Activated naive CD8-positive, alpha-beta T cell treated with anti-CD3 and anti-CD28 coated beads, Interleukin-2, amount 50 U/mL, for 24 hours (primary cell): Measurements from ENCODE around the gene TAF1B.
A peak's percentile ranks its signal among the peaks of the same experiment; 100 is the strongest.

ENCODE experiments used
- ATAC-seq: fragments of 150-1000 bp; cut with Tn5 transposase; one replicate; pipeline ENCODE4 v1.10.0; 2021
- DNase-seq: peaks from one replicate; pipeline ENCODE4 v3.0.0; 2021
- H3K27ac Mint-ChIP-seq: one replicate; pipeline ENCODE4 v1.8.0; 2021; ENCODE audit warnings: mild to moderate bottlenecking, mixed read lengths
- H3K27me3 Mint-ChIP-seq: one replicate; pipeline ENCODE4 v1.8.0; 2021; ENCODE audit warnings: mixed read lengths
- H3K36me3 Mint-ChIP-seq: one replicate; pipeline ENCODE4 v1.8.0; 2021; ENCODE audit warnings: low read depth, mixed read lengths
- H3K4me1 Mint-ChIP-seq: one replicate; pipeline ENCODE4 v1.8.0; 2021; ENCODE audit warnings: mixed read lengths
- H3K4me3 Mint-ChIP-seq: one replicate; pipeline ENCODE4 v1.8.0; 2021; ENCODE audit warnings: mild to moderate bottlenecking, moderate library complexity, mixed read lengths
- H3K9me3 Mint-ChIP-seq: one replicate; pipeline ENCODE4 v1.8.0; 2021; ENCODE audit warnings: mixed read lengths

The TAF1B gene

GRCh38 chr2:9873337-9873736, 30.1 kb downstream of the TAF1B start:
- H3K4me1 Mint-ChIP-seq: peaks cover 2% of the 10 kb centered on the region
- ATAC-seq (no peak), DNase-seq (no peak)
- H3K36me3 Mint-ChIP-seq: peaks cover 47% of the 10 kb centered on the region
- no peaks in the 10 kb centered on the region for H3K9me3 Mint-ChIP-seq
- H3K27me3 Mint-ChIP-seq: no peaks in the 10 kb centered on the region
- no peak overlapping the region for H3K4me3 Mint-ChIP-seq
- no peak overlapping the region for H3K27ac Mint-ChIP-seq

GRCh38 chr2:9877026-9877425, 33.8 kb downstream of the TAF1B start:
- peaks cover 2% of the 10 kb centered on the region for H3K4me1 Mint-ChIP-seq
- no peaks in the 10 kb centered on the region for H3K27me3 Mint-ChIP-seq
- ATAC-seq (no peak), DNase-seq (no peak)
- peaks cover 48% of the 10 kb centered on the region for H3K36me3 Mint-ChIP-seq
- H3K27ac Mint-ChIP-seq: no peak overlapping the region
- no peak overlapping the region for H3K4me3 Mint-ChIP-seq
- H3K9me3 Mint-ChIP-seq: no peaks in the 10 kb centered on the region

GRCh38 chr2:9877726-9878125, 34.5 kb downstream of the TAF1B start:
- Mint-ChIP-seq H3K9me3 (no peaks in the 10 kb centered on the region), H3K4me1 (peaks cover 2% of the 10 kb centered on the region), H3K4me3 (no peak overlapping the region), H3K27me3 (no peaks in the 10 kb centered on the region), H3K27ac (no peak overlapping the region), H3K36me3 (peaks cover 48% of the 10 kb centered on the region)
- no peak for ATAC-seq
- DNase-seq: no peak

GRCh38 chr2:9879455-9880194, 36.4 kb downstream of the TAF1B start:
- Mint-ChIP-seq H3K4me1 (peaks cover 2% of the 10 kb centered on the region), H3K27me3 (no peaks in the 10 kb centered on the region), H3K27ac (no peak overlapping the region), H3K36me3 (peaks cover 43% of the 10 kb centered on the region), H3K4me3 (no peak overlapping the region), H3K9me3 (no peaks in the 10 kb centered on the region)
- no peak for ATAC-seq
- no peak for DNase-seq

GRCh38 chr2:9883897-9884296, 40.6 kb downstream of the TAF1B start:
- Mint-ChIP-seq H3K36me3 (peaks cover 56% of the 10 kb centered on the region), H3K4me1 (peaks cover 3% of the 10 kb centered on the region), H3K9me3 (peaks cover 16% of the 10 kb centered on the region), H3K27me3 (no peaks in the 10 kb centered on the region), H3K4me3 (no peak overlapping the region), H3K27ac (no peak overlapping the region)
- ATAC-seq: no peak
- no peak for DNase-seq

GRCh38 chr2:9884436-9884835, 41.2 kb downstream of the TAF1B start:
- Mint-ChIP-seq H3K4me3 (no peak overlapping the region), H3K4me1 (peaks cover 3% of the 10 kb centered on the region), H3K9me3 (peaks cover 16% of the 10 kb centered on the region), H3K27me3 (no peaks in the 10 kb centered on the region), H3K27ac (no peak overlapping the region), H3K36me3 (peaks cover 57% of the 10 kb centered on the region)
- ATAC-seq: no peak
- no peak for DNase-seq

GRCh38 chr2:9885036-9885684, 41.9 kb downstream of the TAF1B start:
- peaks cover 3% of the 10 kb centered on the region for H3K4me1 Mint-ChIP-seq
- no peak overlapping the region for H3K27ac Mint-ChIP-seq
- H3K9me3 Mint-ChIP-seq: peaks cover 16% of the 10 kb centered on the region

GRCh38 chr2:9887513-9887912, 44.2 kb downstream of the TAF1B start:
- no peak for ATAC-seq
- Mint-ChIP-seq H3K27ac (no peak overlapping the region), H3K4me1 (peaks cover 3% of the 10 kb centered on the region), H3K27me3 (no peaks in the 10 kb centered on the region), H3K4me3 (no peak overlapping the region), H3K9me3 (peaks cover 16% of the 10 kb centered on the region), H3K36me3 (peaks cover 63% of the 10 kb centered on the region)
- no peak for DNase-seq

More at GRCh38 chr2:9885036-9885684, 41.9 kb downstream of the TAF1B start:
- ATAC-seq (no peak), DNase-seq (no peak)
- H3K27me3 Mint-ChIP-seq: no peaks in the 10 kb centered on the region
- H3K36me3 Mint-ChIP-seq: peaks cover 59% of the 10 kb centered on the region
- no peak overlapping the region for H3K4me3 Mint-ChIP-seq

GRCh38 chr2:9889812-9890261, 46.6 kb downstream of the TAF1B start:
- H3K27ac Mint-ChIP-seq: no peak overlapping the region
- peaks cover 52% of the 10 kb centered on the region for H3K36me3 Mint-ChIP-seq
- no peak for DNase-seq

GRCh38 chr2:9892236-9892635, 49.0 kb downstream of the TAF1B start:
- no peak for ATAC-seq
- Mint-ChIP-seq H3K4me1 (peaks cover 15% of the 10 kb centered on the region), H3K36me3 (peaks cover 32% of the 10 kb centered on the region), H3K9me3 (peaks cover 13% of the 10 kb centered on the region), H3K27ac (no peak overlapping the region), H3K27me3 (no peaks in the 10 kb centered on the region), H3K4me3 (no peak overlapping the region)
- no peak for DNase-seq

More at GRCh38 chr2:9889812-9890261, 46.6 kb downstream of the TAF1B start:
- peaks cover 3% of the 10 kb centered on the region for H3K4me1 Mint-ChIP-seq
- peaks cover 16% of the 10 kb centered on the region for H3K9me3 Mint-ChIP-seq
- no peak overlapping the region for H3K4me3 Mint-ChIP-seq
- ATAC-seq: no peak
- no peaks in the 10 kb centered on the region for H3K27me3 Mint-ChIP-seq

GRCh38 chr2:9895669-9896590, 52.7 kb downstream of the TAF1B start:
- ATAC-seq: no peak
- Mint-ChIP-seq H3K4me3 (no peak overlapping the region), H3K36me3 (peaks cover 9% of the 10 kb centered on the region), H3K27ac (no peak overlapping the region), H3K4me1 (peaks cover 27% of the 10 kb centered on the region), H3K27me3 (no peaks in the 10 kb centered on the region), H3K9me3 (no peaks in the 10 kb centered on the region)
- no peak for DNase-seq

- DNase-seq (peak; percentile 70), ATAC-seq (peak; percentile 98)
- Mint-ChIP-seq H3K36me3 (peaks cover 4% of the 10 kb centered on the region), H3K4me3 (no peak overlapping the region), H3K9me3 (no peaks in the 10 kb centered on the region), H3K27ac (no peak overlapping the region), H3K27me3 (no peaks in the 10 kb centered on the region), H3K4me1 (peaks cover 27% of the 10 kb centered on the region)
Measured at GRCh38 chr2:9897331-9897737, 54.1 kb downstream of the TAF1B start.

GRCh38 chr2:9897846-9898245, 54.6 kb downstream of the TAF1B start:
- H3K27ac Mint-ChIP-seq: no peak overlapping the region
- peaks cover 27% of the 10 kb centered on the region for H3K4me1 Mint-ChIP-seq
- no peaks in the 10 kb centered on the region for H3K27me3 Mint-ChIP-seq
- H3K4me3 Mint-ChIP-seq: no peak overlapping the region
- ATAC-seq (no peak), DNase-seq (no peak)
- H3K36me3 Mint-ChIP-seq: peaks cover 1% of the 10 kb centered on the region
- no peaks in the 10 kb centered on the region for H3K9me3 Mint-ChIP-seq

- H3K9me3 Mint-ChIP-seq: no peaks in the 10 kb centered on the region
- ATAC-seq (no peak), DNase-seq (no peak)
- no peaks in the 10 kb centered on the region for H3K27me3 Mint-ChIP-seq
- H3K27ac Mint-ChIP-seq: no peak overlapping the region
- H3K4me3 Mint-ChIP-seq: no peak overlapping the region
- H3K36me3 Mint-ChIP-seq: peaks cover 17% of the 10 kb centered on the region
- peaks cover 2% of the 10 kb centered on the region for H3K4me1 Mint-ChIP-seq
Measured at GRCh38 chr2:9905413-9905812, 62.1 kb downstream of the TAF1B start.
